C1 segment of cervical spinal cord (tissue), 14 donors: ENCODE data around the gene USHBP1.

Experiments used
- DNase-seq, 14 donors: peaks; one replicate each; lab custom pipeline; 2025; lab: John Stamatoyannopoulos, UW

The USHBP1 gene

DNA sequence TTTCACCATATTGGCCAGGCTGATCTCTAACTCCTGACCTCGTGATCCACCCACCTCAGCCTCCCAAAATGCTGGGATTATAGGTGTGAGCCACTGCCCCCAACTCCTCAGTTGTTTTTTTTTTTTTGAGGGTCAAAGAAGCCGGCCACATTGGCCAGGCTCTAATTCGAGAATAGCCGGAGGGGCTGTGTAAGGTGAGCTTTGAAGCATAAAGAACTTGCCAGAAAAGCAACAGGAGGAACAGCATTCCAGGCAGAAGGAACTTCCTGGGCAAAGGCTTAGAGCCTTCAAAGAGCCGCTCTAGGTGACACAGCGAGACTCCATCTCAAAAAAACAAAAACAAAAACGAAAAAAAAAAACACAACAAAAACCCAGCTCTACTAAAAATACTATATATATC is 1.5 kb upstream of the USHBP1 start:
- no peak for DNase-seq

DNA sequence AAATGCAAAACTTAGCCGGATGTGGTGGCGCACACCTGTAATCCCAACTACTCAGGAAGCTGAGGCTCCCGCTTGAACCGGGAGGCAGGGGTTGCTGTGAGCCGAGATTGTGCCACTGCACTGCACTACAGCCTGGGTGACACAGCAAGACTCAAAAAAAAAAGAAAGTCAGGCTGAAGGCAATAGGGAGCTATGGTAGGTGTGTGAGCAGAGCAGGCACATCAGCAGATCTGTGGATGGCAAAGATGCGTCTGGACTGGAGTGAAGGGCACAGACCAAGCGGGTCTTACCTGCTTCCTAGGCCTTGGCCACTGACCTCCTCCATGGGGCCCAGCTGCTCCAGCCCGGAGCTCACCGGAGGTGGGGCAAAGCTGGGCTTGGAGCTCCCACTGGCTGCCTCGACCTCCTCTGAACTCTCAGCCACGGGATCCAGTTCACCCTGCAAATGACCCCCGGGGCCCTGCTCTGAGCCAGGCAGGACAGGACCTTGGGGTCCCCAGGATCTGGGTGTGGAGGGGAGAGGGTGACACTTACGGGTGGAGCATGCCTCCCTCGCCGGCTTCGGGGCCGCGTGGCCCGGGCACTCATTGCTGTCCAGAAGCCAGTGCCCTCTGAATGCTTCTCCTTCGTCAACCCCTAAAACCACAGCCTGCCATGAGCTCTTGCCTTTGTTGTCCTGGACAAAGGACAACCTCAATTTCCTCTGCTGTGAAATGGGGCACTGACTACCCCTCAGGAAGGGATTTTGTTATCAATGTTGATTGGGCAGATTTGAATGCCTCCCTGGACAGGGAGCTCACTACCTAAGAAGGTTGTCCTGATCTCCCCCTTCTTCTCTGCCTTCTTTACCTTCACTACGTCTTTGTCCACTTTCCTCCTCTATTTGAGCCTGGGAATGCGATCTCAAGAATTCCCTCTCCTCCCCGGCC is 569 bp downstream of the USHBP1 start:
- DNase-seq, result no peak

DNA sequence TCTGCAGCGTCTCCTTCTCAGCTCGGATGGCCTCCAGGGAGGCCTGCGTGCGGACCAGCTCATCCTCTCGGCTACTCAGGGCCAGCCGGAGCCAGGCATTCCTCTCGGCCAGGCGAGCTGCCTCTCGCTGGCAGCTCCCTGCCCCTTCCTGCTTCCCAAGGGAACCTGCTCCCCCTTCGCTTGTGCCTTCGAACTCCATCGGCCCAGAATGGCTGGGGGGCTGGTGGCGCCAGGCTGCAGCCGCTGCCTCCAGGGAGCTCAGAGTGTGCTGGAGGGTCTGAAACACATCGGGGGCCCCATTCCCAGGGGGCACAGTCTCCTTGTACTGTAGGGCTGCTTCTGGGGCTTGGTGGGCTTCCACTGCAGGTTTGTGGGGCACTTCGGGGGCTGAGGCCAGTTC is 2.0 kb downstream of the USHBP1 start:
- no peak for DNase-seq

DNA sequence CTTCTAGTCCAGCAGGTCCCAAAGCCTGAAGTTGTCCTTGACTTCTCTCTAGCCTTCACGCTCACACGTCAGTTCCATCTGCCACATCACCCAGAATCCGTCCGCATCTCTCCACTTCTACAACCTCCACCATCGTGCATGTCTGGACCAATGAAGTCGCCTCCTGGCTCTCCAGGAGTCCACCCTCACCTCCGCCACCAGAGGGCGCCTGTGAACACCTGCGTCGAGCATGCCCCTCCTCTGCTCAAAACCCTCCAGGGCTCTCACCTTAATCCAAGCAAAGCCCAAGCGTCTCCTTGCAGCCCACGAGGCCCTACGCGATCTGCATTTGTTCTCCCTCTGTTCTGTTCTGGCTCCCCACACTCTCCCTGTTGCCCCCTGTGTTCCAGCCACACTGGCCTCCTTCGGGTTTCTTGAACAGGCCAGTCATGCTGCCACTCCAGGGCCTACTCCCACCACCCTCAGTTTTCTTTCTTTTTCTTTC is 3.7 kb downstream of the USHBP1 start:
- peak in 10 of 14 donors; percentile 15 to 53 (median 26) for DNase-seq

DNA sequence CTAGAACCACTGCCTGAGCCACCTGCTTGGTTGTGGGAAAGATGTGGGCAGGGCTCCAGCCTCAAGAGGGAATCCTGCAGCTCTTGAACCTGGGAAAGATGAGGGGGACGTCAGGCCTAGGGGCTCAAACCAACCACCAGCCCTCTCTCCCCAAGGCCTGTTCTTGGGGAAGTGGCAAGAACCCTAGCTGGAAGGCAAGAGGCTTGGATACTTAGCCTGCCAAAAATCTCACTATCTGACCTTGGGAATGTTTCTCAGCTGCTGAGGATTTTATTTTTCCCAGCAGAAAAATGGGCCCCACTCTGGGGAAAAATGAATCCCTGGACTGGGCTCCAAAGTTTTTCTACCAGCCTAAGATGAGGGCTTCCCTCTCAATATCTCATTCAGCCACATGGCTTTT is 4.6 kb downstream of the USHBP1 start:
- DNase-seq, result no peak

DNA sequence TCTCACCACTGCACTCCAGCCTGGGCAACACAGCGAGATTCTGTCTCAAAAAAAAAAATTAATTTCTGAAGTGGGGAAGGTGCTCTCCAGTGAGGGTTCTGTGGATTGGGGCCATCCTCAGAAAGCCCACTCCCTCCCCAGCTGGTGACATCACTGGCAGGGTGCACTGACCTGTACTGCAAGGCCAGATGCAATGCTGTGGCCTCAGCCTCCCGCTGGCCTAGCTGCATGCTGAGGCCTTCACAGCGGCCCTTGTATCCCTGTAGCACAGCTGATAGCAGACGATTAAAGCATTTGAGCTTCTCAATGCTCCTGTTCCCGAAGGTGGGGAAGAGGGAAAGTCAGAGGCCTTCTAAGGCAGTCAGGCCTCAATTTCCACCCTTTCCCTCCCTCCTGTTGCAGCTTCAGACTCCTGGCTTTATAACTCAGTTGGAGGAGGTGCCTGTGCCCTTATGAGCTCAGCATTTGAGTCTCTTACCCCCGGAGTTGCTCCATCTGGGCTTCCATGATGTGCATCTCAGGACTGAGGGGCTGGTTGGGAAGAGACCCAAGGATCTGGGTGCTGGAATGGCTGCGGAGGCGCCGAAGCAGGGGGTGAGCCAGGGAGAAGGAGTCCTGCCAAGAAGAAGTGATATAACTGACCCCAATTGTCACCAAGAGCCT is 5.3 kb downstream of the USHBP1 start:
- no peak for DNase-seq

DNA sequence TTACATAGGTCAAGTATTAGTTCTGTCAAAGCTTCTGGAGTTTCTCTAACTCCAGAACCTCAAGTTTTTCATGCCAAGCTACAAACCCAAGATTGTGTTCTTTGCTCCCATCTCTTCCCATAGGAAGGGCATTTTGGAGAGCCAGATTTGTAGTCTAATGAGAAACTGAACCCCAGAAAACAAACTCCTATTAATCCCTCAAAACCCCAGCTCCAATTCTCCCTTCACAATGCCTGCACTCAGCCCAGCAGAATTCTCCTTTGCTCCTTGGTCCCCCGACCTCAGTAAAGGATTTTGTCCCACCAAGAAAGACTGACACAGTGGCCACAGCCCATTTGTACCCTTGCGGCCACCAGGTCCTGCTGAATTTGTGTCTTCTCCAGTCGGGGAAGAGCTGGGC is 8.4 kb downstream of the USHBP1 start:
- DNase-seq, result no peak

DNA sequence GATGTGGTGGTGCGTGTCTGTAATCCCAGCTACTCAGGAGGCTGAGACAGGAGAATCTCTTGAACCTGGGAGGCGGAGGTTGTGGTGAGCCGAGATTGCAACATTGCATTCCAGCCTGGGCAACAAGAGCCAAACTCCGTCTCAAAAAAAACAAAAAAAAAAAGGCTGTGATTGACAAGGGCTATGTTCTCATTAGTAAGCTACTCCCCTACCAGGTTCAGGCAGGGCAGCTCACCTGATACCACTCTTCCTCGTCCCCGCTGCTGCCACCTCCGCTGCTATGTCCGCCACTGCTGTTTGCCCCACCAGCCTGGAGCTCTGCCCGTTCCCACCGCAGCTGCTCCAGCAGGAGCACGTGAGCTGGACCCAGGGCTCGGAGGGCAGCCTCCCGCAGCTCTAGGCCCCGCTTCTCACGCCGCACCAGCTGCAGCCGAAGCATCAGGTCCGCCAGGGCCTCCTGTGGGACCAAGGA is 9.4 kb downstream of the USHBP1 start:
- no peak for DNase-seq

DNA sequence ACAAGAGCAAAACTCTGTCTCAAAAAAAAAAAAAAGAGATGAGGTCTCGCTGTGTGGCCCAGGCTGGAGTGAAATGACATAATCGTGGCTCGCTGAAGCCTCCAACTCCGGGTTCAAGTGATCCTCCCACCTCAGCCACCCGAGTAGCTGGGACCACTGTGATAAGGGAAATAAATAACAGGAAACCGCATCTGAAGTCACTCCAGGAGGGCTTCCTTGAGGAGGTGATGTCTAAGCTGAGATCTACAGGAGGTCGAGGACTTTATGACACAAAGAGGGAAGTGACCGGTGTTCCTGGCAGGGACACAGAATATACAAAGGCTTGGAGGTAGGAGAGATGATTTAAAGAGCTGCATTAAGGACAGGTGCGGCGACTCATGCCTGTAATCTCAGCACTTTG is 9.9 kb downstream of the USHBP1 start:
- DNase-seq, result no peak

DNA sequence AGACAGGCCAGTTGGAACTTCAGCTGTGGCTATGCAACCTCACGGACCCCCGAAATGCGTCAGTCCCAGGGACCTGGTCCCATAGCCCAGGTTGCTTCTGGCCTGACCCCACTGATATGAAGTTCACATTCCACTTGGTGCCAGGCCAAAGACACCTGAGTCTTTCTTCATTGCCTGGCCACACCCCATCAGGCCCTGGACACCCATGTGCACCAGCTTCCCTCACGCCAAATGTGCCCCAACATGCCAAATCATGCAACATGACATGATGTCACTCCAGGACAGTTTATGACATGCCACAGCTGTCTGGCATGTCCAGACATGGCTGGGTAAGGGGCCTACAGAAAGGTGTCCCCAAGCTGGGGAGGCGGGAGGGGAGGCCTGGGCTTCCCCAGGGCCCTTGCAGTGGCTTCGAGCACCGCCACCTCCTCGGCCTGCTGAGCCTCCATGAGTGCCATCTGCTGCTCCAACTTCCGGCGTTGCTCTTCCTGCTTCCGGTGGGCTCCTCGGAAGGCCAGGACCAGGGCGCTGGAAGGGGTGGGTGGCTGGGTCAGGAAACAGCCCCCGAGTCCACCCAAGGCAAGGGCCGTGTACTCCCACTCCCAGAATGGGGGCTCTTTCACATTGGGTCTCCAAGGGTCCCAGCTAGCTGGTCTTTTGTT is 14.5 kb downstream of the USHBP1 start:
- DNase-seq, result no peak

DNA sequence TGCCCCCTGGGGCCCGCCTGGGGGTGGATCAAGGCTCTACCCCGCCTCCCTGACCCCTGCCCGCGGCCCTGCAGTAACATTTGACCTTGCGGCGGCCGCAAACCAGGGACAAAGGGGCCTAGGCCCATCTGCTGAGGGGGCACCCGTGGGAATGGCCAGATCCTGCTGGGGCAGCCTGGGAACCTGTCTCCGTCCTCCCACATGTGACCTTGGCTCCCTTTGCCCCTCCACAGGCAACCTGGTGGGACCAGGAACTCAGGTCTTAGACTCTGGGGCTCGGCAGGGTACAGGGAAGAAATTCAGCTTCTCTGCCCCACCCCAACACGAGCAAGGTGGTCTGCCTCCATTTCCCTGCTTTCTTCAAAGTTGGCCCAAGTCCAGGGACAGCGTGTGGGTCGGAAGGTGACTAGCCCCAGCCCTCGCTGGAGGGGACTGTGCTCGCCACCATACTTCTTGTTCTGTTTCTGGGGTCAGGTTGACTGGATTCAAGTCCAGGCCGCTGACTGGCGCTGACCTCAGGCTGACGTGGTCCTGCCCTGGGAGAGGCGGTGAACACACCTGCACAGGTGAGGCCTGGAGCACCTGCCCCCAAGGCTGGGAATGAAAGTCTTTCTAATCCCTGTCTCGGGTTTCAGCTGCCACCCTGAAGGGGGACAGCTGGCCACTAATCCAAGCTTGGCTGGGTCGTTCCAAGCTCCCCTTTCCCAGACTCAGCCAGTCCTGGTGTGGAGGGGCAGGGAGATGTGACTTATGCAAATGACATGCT is 16.4 kb downstream of the USHBP1 start:
- DNase-seq, result no peak

DNA sequence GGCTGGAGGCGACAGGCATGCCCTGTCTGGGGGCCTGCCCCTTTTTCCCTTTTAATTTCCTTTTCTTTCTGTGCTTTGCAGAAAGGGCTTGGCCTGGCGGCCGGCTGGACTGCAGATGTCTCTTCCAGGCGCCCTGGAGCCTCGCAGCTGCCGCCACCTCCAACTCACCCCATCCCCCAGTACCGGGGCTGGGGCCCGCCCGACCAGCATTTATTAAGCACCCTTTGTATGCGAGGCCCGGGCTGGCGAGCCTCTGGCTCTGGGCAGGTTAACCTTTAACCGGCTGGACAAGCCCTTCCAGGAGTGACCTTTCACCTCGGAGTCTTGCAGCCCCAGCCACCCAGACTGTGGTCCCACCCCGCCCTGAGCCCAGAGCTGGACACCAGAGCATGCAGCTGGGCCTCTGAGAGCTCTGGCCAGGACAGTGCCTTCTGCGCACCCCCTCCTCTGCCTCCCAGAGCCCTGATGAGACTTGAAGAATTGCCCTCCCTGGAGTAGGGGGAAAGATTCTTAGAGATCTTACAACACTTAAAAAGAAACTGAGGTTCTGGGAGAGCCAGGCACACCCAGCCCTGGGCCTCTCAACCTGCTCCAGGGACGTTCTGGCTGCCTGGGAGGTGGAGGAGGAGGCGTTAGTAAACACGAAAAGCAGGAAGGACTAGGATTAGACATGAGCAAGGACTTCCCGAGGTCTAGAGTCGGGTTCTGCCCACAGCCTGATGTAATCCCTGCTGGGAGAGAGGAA is 17.7 kb downstream of the USHBP1 start:
- peak in 2 of 14 donors; percentile 47 to 53 for DNase-seq

DNA sequence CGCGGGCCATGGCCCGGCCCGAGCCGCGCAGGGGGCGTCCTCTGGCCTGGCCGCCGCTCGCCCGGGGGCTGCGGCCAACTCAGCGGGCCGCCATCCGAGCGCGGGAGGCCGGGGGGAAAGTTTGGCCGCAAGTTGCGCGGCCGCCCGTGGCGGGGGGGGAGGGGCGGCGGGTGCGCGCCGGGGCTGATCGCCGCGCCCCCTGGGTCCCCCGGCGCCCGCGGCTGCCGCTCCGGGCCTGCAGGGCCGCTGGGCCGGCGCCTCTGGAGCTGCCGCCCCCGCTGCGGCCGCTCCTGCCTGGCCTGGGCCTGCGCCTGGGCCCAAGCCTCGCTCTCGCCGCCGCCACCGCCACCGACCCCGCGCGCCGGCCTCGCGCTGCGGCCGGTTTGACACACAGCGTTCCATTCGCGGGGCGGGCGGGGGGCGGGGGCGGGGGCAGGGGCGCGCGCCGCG is 19.0 kb downstream of the USHBP1 start, which contains the start of gene NR2F6:
Gene NR2F6 (minus strand): TSS at position 385 of the 450 bp plus-strand sequence. CDS start 699 bp downstream, outside the sequence.
- DNase-seq, result no peak

DNA sequence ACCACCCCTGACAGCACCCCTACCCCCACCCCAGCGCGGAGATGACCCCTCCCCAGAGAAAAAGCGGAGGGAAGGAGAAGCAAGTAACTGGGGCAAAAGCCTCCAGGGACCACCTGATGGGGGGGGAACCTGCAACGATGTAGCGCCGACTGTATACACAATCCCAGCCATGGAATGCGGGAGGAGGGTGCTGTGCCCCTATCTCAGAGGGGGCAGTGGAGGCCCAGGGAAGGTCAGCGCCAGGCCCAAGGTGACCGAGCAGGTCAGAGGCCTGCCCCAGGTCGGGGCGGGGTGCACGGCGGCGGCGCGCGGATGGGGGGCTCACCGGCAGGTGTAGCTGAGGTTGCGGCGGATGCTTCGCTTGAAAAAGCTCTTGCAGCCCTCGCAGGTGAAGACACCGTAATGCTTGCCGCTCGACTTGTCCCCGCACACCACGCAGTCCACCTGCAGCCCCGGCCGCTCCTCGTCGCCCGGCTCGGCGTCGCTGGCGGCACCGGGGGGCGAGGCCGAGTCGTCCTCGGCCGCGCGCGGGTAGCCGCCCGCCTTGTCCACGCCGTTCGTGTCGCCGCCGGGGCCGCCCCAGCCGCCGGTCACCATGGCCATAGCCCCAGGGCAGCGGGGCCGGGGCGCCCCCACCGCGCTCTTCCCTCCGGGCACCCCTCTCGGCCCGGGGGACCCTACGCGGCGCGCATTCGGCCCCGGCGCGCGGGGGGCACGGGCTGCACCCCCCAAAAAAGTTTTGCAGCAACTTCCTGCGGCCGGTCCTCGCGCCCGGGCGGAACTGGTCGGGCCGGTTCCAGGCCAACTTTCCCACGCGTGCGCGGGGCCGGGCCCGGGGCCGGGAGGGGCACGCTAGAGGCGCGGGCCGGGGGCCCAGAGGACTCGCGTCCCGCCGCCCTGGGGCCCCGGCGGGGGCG is 19.7 kb downstream of the USHBP1 start:
- DNase-seq, result peak in 1 of 14 donors; percentile 56

DNA sequence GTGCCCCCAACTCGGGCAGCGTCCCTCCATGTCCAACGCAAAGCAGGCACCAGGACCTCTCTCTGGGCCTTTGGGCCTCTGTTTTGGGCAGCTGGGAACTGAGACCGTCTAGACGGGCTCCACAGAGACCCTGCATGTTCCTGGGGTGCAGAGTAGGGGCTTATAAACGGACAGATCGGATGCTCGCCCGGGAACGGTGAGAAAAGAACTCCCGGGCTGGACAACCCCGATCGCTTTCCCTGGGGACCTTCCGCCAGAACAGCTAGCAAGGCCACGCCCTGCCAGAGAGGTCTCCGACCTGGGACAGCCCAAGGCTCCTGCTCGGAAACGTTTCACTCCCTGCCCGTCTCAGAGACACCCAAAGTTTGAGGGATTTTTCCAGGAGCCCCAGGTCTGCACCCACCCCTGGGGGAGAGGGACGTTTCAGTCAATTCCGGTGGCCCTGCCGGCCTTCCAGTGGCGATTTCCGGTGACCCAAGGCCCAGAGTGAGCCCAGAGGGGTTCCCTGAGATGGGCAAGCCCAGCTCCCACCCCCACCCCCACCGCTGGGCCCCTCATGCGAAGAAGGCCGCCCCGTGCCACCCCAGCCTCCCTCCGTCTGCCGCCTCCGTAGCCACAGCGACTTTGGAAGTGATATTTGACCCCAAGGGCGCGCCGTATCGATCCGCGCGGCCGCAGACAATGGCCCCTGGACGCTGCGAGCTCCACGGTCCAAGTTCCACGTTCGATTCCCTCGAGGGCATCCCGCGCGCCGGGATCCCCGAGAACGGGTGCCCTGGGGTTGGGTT is 20.5 kb downstream of the USHBP1 start:
- DNase-seq, result peak in 3 of 14 donors; percentile 12 to 26 (median 19)

DNA sequence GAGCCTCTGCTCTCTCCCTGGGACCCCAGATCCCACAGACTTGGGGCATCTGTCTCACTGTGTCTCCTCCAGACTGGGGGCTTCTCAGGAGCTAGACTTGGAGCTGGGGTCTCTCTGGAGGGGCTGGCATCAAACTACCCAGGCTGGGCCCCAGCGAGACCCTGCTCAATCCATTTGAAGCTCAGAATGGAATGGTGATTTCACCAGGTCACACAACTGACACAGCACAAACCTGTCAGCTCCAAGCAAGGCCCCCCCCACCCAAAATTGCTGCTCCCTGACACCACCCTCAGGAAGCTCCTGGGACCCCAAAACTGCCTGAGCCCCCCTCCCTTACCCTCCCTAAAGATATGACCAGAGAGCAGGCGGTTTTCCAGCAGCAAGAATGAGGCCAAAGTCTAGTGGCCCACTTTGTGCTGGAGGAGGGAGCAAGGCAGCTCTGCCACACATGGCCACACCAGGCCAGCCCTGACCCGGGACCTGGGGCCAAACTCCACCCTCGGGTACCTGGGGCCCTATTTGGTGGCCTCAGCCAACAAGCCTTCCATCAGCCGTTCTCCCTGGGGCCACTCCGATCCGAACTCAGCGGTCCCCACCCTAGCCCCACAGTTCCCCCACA is 21.2 kb downstream of the USHBP1 start:
- DNase-seq, result no peak

DNA sequence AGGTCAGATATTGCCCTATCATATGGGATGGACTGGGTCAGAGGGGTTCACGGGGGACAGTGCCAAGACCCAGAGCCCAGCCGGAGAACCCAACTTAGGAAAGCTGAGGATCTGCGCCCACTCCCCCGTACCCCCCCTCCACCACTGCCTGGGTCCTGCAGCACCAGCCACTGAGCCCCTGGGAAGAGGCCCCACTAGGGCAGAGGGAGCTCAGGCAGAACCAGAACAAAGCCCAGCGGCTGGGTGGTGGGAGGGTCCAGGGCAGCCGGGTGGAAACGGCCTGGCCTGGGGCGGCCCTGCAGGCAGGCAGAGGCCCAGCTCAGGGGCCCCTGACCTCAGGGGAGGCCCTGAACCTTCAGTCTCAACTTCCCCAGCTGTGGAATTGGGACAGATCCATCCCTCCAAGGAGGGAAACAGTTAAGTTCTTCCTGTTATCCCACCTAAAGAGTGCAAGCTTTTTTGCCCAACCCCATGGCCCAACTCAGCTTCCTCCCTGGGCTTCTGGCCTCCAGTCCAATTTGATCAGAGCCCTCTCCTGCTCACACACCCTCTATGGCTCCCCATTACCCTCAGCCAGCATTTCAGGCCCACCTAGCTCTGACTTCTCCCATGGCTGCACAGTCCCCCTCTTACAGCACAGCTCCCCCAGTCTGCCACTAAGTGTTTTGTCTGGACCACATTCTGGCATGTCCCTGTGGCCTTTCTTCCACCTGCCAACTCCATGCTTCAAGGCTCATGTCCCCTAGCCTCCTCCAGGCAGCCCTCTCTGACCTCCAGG is 21.9 kb downstream of the USHBP1 start:
- no peak for DNase-seq
